Thoracic aorta (tissue), 2 donors: ENCODE results near the gene MKS1. TPM values are rescaled to one million over a fixed set of nuclear protein-coding genes. Genes with fewer than 3 reads are reported as not detected.

Experiments used
- ATAC-seq: fragments of 150-250 bp; one replicate; pipeline ENCODE4 v1.8.0; 2017; ENCODE audit warnings: low read depth; ENCODE audit not compliant: insufficient number of reproducible peaks, low FRiP score
- DNase-seq: peaks from one replicate; pipeline ENCODE4 v3.0.0-alpha.2; 2020; ENCODE audit warnings: low spot score
- H3K27ac ChIP-seq, 2 donors: fragments of 200-600 bp; sonication (generic); 1 replicate in 1 of 2; 2 replicates in 1 of 2; pipeline ENCODE4 v1.5.1; 2016; ENCODE audit warnings: mild to moderate bottlenecking in 2 of 2, moderate library complexity in 2 of 2
- H3K27me3 ChIP-seq: fragments of 200-600 bp; sonication (generic); replicated peaks from 2 replicates; pipeline ENCODE4 v1.6.0; 2016; ENCODE audit warnings: mild to moderate bottlenecking; ENCODE audit not compliant: insufficient read depth
- H3K36me3 ChIP-seq: fragments of 200-600 bp; sonication (generic); one replicate; pipeline ENCODE4 v1.5.1; 2016
- H3K4me1 ChIP-seq, 2 donors: fragments of 200-600 bp; sonication (generic); 1 replicate in 1 of 2; 2 replicates in 1 of 2; pipeline versions ENCODE4 v1.5.1 to v1.6.0; 2016; ENCODE audit warnings: low read depth in 2 of 2, mild to moderate bottlenecking in 1 of 2; ENCODE audit not compliant: control insufficient read depth in 1 of 2
- H3K4me3 ChIP-seq: fragments of 200-600 bp; sonication (generic); 2 replicates; pipeline ENCODE4 v1.5.1; 2016; ENCODE audit warnings: mild to moderate bottlenecking
- H3K9me3 ChIP-seq: fragments of 200-600 bp; sonication (generic); 2 replicates; pipeline ENCODE4 v1.5.1; 2016
- total RNA-seq, 2 donors: library from RNA; depleted of rRNA; stranded (reverse); fragments of >200 nt; gene quantifications; one replicate each; pipeline versions ENCODE4 v1.1.0 to v1.2.3, GENCODE V29; 2016
- TF ChIP-seq, protein P1 (sequence below): fragments of 200-600 bp; sonication (generic); IDR thresholded peaks from one replicate; pipeline ENCODE4 v1.5.1; 2019; ENCODE audit warnings: antibody characterized with exemption

MKS1 gene
- total RNA-seq, 2 donors from 2014 or later: 10.5 to 10.8 TPM

DNA sequence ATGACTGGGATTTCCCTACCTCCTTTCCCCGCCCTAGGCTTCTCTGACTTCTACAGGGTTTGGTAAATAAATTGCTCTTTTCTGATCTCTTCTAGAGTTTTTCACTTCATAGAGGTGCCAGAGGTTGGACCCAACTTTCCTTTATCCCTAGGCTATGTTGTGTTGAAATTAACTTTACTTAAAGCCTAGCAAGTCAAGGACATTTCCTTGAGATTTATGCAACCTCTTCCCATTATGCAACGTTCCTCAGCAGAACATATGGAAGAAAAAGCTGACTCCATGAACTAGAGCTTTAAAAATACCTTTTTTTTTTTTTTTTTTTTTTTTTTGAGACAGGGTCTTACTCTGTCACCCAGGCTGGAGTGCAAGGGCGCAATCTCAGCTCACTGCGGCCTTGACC lies 46.2 kb upstream of the MKS1 start:
- no peak for ATAC-seq

DNA sequence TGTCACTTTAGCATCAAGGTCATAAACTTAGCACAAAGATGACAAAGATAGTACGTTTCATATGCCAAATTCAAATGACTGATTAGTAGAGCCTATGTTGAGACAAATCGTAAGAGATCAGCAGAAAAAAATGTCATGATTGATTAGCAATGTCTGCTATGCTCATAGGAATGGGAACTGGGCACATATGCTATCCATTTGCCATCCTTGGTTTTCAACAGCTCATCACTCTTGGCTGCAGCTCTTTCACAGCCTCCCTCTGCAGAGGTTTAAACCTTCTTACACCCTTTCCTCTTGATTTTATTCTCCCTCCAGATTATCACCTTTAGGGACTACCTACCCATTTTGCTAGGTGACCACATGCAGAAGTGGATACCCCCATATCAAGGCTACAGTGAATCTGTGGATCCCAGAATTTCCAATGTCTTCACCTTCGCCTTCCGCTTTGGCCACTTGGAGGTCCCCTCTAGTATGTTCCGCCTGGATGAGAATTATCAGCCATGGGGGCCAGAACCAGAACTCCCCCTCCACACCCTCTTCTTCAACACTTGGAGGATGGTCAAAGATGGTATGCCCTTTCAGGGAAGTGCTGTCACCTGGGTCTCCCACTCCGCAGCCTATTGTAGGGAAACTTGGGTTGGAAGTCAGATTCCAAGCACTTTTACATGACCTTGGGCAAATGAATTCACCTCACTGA lies 45.5 kb upstream of the MKS1 start:
- Histone ChIP-seq H3K4me3 (no peak overlapping the region), H3K36me3 (no peaks in the 10 kb centered on the region), H3K9me3 (no peaks in the 10 kb centered on the region), H3K27me3 (peaks cover 3% of the 10 kb centered on the region), H3K4me1 (no peaks in the 10 kb centered on the region), H3K27ac (no peak overlapping the region)
- DNase-seq (no peak), ATAC-seq (no peak)
- TF ChIP-seq, protein P1, sequence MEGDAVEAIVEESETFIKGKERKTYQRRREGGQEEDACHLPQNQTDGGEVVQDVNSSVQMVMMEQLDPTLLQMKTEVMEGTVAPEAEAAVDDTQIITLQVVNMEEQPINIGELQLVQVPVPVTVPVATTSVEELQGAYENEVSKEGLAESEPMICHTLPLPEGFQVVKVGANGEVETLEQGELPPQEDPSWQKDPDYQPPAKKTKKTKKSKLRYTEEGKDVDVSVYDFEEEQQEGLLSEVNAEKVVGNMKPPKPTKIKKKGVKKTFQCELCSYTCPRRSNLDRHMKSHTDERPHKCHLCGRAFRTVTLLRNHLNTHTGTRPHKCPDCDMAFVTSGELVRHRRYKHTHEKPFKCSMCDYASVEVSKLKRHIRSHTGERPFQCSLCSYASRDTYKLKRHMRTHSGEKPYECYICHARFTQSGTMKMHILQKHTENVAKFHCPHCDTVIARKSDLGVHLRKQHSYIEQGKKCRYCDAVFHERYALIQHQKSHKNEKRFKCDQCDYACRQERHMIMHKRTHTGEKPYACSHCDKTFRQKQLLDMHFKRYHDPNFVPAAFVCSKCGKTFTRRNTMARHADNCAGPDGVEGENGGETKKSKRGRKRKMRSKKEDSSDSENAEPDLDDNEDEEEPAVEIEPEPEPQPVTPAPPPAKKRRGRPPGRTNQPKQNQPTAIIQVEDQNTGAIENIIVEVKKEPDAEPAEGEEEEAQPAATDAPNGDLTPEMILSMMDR: no peak

More for the DNA sequence above, 46.2 kb upstream of the MKS1 start:
- Histone ChIP-seq H3K4me3 (no peak overlapping the region), H3K9me3 (no peaks in the 10 kb centered on the region), H3K27ac (no peak overlapping the region), H3K27me3 (peaks cover 2% of the 10 kb centered on the region), H3K36me3 (no peaks in the 10 kb centered on the region), H3K4me1 (no peaks in the 10 kb centered on the region)
- DNase-seq: no peak
- TF ChIP-seq, protein P1: no peak

DNA sequence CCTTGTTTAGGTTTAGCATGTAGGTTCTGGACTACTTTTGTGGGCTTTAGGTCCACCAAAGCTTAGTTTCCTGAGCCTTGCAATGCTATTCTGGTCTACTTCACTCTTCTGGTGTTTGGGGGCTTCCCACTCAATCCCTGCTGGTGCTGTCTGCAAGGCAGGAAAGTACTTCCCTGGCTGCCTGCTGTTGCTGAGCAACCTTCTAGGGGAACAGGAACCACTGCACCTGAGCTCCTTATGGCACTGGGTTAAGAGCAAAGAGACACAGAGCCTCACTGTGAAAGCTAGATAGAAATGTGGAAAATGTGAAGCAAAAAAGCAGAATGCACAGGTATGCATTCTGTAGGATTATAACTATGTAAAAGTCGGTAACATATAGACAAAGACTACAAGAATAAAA lies 44.7 kb upstream of the MKS1 start:
- DNase-seq (no peak), ATAC-seq (no peak)
- Histone ChIP-seq H3K4me1 (no peaks in the 10 kb centered on the region), H3K9me3 (no peaks in the 10 kb centered on the region), H3K36me3 (no peaks in the 10 kb centered on the region), H3K27ac (no peak overlapping the region), H3K4me3 (no peak overlapping the region), H3K27me3 (peaks cover 3% of the 10 kb centered on the region)
- TF ChIP-seq, protein P1: no peak

DNA sequence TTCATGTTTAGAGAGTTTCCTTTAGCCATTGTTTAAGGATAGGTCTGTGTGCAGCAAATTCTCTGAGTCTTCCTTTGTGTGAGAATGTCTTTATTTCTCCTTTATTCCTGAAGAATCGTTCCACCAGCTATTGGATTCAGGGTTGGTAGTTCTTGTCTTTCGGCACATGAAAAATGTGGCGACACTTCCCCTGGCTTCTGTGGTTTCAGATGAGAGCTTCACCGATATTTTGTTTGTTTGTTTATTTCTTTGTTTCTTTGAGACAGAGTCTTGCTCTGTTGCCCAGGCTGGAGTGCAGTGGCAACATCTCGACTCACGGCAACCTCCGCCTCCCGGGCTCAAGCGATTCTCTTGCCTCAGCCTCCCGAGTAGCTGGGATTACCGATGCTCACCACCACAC lies 43.1 kb upstream of the MKS1 start:
- Histone ChIP-seq H3K27ac (no peak overlapping the region), H3K27me3 (peaks cover 3% of the 10 kb centered on the region), H3K4me3 (no peak overlapping the region), H3K9me3 (no peaks in the 10 kb centered on the region), H3K36me3 (no peaks in the 10 kb centered on the region), H3K4me1 (no peaks in the 10 kb centered on the region)
- TF ChIP-seq, protein P1: no peak
- ATAC-seq (no peak), DNase-seq (no peak)

DNA sequence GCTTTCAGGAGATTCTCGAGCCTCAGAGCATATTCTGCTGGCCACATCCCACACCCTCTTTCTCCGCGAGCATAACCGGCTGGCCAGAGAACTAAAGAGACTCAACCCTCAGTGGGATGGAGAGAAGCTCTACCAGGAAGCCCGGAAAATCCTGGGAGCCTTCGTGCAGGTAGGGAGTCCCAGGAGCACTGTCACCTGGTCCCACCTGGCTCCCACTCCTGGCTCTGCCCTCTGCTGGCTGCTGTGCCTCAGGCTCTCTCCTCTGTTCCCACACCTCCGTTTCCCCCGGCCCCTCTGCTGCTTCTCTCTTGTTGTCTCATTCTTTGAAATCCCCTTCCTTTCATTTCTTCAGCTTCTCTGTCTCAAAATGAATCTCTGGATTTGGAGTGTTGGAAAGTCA lies 35.7 kb upstream of the MKS1 start:
- no peaks in the 10 kb centered on the region for H3K27me3 ChIP-seq
- TF ChIP-seq, protein P1: no peak
- ATAC-seq (no peak), DNase-seq (no peak)
- no peaks in the 10 kb centered on the region for H3K36me3 ChIP-seq
- H3K4me3 ChIP-seq: no peak overlapping the region
- no peaks in the 10 kb centered on the region for H3K9me3 ChIP-seq
- H3K27ac ChIP-seq: no peak overlapping the region
- peaks cover 0 to 3% of the 10 kb centered on the region in 2 donors for H3K4me1 ChIP-seq
